Neural cell (in vitro differentiated cells): ENCODE results near the gene HIC1. TPM values are rescaled to one million over a fixed set of nuclear protein-coding genes. Genes with fewer than 3 reads are reported as not detected.

Source experiments
- H2AFZ ChIP-seq: fragments of 200-600, 300-800 bp; sonication (generic), shearing (Covaris generic); 2 replicates; pipeline ENCODE4 v1.6.0; 2014; ENCODE audit warnings: low read depth, mild to moderate bottlenecking, antibody characterized with exemption, low read length, moderate library complexity
- H3F3A ChIP-seq: fragments of 200-600 bp; shearing (Covaris generic); 2 replicates; pipeline ENCODE4 v1.6.1; 2016; ENCODE audit warnings: mild to moderate bottlenecking, moderate library complexity, mixed read lengths, antibody characterized with exemption, low read length; ENCODE audit not compliant: insufficient read depth, poor library complexity, severe bottlenecking
- H3K27ac ChIP-seq: fragments of 200-600, 300-800 bp; sonication (generic), shearing (Covaris generic); 2 replicates; pipeline ENCODE4 v1.5.1; 2014; ENCODE audit warnings: mild to moderate bottlenecking, low read length, moderate library complexity
- H3K27me3 ChIP-seq: fragments of 300-800, 200-600 bp; sonication (generic), shearing (Covaris generic); 2 replicates; pipeline ENCODE4 v1.6.0; 2014; ENCODE audit warnings: mild to moderate bottlenecking, low read depth, low read length, moderate library complexity; ENCODE audit not compliant: insufficient read depth
- H3K36me3 ChIP-seq: fragments of 300-800, 200-600 bp; sonication (generic), shearing (Covaris generic); 2 replicates; pipeline ENCODE4 v1.5.1; 2014; ENCODE audit warnings: mild to moderate bottlenecking, antibody characterized with exemption, low read length, moderate library complexity; ENCODE audit not compliant: insufficient read depth
- H3K4me2 ChIP-seq: fragments of 300-800, 200-600 bp; sonication (generic), shearing (Covaris generic); 2 replicates; pipeline ENCODE4 v1.6.0; 2014; ENCODE audit warnings: mild to moderate bottlenecking, low read length
- H3K4me3 ChIP-seq: fragments of 300-800, 200-600 bp; sonication (generic), shearing (Covaris generic); 2 replicates; pipeline ENCODE4 v1.5.1; 2014; ENCODE audit warnings: mild to moderate bottlenecking, low read length, moderate library complexity
- H3K79me2 ChIP-seq: fragments of 200-600 bp; shearing (Covaris generic); replicated peaks from 2 replicates; pipeline ENCODE4 v1.6.0; 2014; ENCODE audit warnings: mild to moderate bottlenecking, low read length, moderate library complexity; ENCODE audit not compliant: insufficient read depth
- H3K9ac ChIP-seq: fragments of 300-800, 200-600 bp; sonication (generic), shearing (Covaris generic); 2 replicates; pipeline ENCODE4 v1.6.1; 2016; ENCODE audit warnings: mild to moderate bottlenecking, low read length, mixed read lengths
- H3K9me2 ChIP-seq: fragments of 200-600 bp; shearing (Covaris generic); 2 replicates; pipeline ENCODE4 v1.6.1; 2016; ENCODE audit warnings: mild to moderate bottlenecking, low read length, mixed read lengths; ENCODE audit not compliant: insufficient read depth
- H3K9me3 ChIP-seq: fragments of 200-600, 300-800 bp; sonication (generic), shearing (Covaris generic); 2 replicates; pipeline ENCODE4 v1.6.1; 2016; ENCODE audit warnings: mild to moderate bottlenecking, mixed run types, low read length, moderate library complexity, mixed read lengths
- H4K20me1 ChIP-seq: fragments of 200-600 bp; shearing (Covaris generic); 2 replicates; pipeline ENCODE4 v1.6.1; 2016; ENCODE audit warnings: mild to moderate bottlenecking, mixed run types; ENCODE audit not compliant: insufficient read depth
- EP300 ChIP-seq: fragments of 450-650 bp; conservative IDR thresholded peaks from 2 replicates; pipeline ENCODE4 v1.6.1; 2014; ENCODE audit warnings: antibody characterized with exemption, mild to moderate bottlenecking, moderate library complexity; ENCODE audit not compliant: poor library complexity, severe bottlenecking
- EZH2 ChIP-seq: fragments of 200-600, 300-800 bp; shearing (Covaris generic), sonication (generic); IDR thresholded peaks from 2 replicates; pipeline ENCODE4 v1.6.1; 2014; ENCODE audit warnings: antibody characterized with exemption, low read length, borderline replicate concordance, mild to moderate bottlenecking; ENCODE audit not compliant: insufficient read depth, poor library complexity, severe bottlenecking
- MXI1 ChIP-seq: fragments of 450-650 bp; conservative IDR thresholded peaks from 2 replicates; pipeline ENCODE4 v1.6.1; 2014; ENCODE audit warnings: antibody characterized with exemption, mild to moderate bottlenecking; ENCODE audit not compliant: poor library complexity, severe bottlenecking
- POLR2AphosphoS5 ChIP-seq: IDR thresholded peaks from 2 replicates; pipeline ENCODE4 v1.6.1; 2012
- RAD21 ChIP-seq: fragments of 450-650 bp; conservative IDR thresholded peaks from 2 replicates; pipeline ENCODE4 v1.6.1; 2014; ENCODE audit warnings: antibody characterized with exemption, mild to moderate bottlenecking, moderate library complexity
- SMC3 ChIP-seq: fragments of 450-650 bp; conservative IDR thresholded peaks from 2 replicates; pipeline ENCODE4 v1.6.1; 2014; ENCODE audit warnings: antibody characterized with exemption, mild to moderate bottlenecking, moderate library complexity; ENCODE audit not compliant: poor library complexity
- TAF1 ChIP-seq: IDR thresholded peaks from 2 replicates; pipeline ENCODE4 v1.6.1; 2012; ENCODE audit warnings: low read depth
- polyA plus RNA-seq: library from polyadenylated mRNA; depleted of rRNA; stranded (reverse); fragments of >200 nt; gene quantifications from 2 replicates; pipeline ENCODE4 v1.2.3, GENCODE V29; 2014
- TF ChIP-seq, protein P1 (sequence below): IDR thresholded peaks from 2 replicates; pipeline ENCODE4 v1.6.1; 2012; ENCODE audit warnings: borderline replicate concordance
- TF ChIP-seq, protein P2 (sequence below): fragments of 450-650 bp; IDR thresholded peaks from 2 replicates; pipeline ENCODE4 v1.5.1; 2014; ENCODE audit warnings: antibody characterized with exemption, mild to moderate bottlenecking, moderate library complexity; ENCODE audit not compliant: poor library complexity, severe bottlenecking

HIC1 gene
- polyA plus RNA-seq, 1 donor from 2014 or later = 2.8 TPM

DNA sequence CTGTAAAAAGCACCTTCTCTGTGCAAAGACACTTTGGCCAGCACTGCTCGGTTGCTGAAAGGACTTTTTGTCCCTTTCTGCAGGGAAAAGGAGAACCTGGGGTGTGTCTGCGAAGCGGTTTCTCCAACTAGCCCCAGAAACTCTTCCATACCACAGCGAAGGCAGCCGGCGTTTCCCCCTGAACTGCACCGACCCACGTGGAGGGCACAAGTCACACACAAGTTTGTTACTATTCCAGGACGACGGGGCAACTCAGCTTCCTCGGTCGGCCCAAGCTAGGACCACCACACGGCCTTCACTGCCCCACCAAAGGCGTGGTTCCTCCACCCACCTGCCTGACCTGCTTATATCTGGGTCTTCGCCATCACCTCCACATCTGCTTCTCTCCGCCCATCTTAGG, 31.6 kb upstream of the HIC1 start:
- peaks cover 24% of the 10 kb centered on the region for H3K27me3 ChIP-seq

DNA sequence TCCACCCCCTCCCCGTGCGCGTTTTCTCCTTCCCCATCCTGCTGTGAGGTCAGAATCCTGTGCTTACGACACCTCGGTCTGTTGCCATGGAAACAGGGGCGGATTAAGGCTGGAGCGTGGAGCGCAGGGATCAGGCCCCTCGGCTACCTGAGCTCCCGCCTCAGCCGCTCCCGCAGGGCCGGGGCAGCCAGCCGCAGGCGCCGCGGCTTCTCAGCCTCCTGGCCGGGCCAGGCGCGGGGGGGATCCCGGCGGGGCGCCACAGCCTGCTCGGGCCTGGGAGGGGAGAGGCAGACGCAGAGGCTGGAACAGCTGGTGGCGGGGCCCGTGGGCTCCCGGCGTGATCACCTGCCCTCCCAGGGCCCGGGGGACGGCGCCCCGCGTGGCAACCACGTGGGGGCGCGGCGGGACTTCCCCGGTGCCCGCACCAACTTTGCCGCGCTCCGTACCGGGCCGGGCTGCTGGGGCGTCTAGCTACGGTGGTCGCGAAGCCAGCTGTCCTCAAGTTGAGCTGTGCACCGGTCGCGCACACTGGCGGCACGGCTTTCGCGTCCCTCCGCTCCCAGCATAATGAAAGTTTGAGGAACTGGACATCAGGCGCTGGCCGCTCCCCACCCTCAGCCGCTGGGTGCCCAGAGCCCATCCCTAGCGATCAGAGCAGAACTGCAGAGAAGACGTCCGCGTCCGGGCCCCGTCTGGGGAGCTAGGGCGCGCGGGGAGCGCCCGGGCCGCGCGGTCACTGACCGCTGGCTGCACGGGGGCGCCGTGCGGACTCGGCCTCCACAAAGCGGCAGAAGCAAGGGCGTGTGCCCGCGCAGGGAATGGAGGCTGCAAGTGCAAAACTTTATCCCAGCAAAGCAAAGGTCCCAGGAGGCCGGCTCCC, 31.0 kb upstream of the HIC1 start:
- no peak overlapping the region for H3K27ac ChIP-seq
- peak overlapping the region; percentile 48 for H3K4me2 ChIP-seq
- H3K36me3 ChIP-seq = no peaks in the 10 kb centered on the region
- no peaks in the 10 kb centered on the region for H3K79me2 ChIP-seq
- no peaks in the 10 kb centered on the region for H3K9me3 ChIP-seq
- TF ChIP-seq POLR2AphosphoS5 = peak; percentile 40
- peak; percentile 88 for TF ChIP-seq MXI1
- TF ChIP-seq, protein P1, sequence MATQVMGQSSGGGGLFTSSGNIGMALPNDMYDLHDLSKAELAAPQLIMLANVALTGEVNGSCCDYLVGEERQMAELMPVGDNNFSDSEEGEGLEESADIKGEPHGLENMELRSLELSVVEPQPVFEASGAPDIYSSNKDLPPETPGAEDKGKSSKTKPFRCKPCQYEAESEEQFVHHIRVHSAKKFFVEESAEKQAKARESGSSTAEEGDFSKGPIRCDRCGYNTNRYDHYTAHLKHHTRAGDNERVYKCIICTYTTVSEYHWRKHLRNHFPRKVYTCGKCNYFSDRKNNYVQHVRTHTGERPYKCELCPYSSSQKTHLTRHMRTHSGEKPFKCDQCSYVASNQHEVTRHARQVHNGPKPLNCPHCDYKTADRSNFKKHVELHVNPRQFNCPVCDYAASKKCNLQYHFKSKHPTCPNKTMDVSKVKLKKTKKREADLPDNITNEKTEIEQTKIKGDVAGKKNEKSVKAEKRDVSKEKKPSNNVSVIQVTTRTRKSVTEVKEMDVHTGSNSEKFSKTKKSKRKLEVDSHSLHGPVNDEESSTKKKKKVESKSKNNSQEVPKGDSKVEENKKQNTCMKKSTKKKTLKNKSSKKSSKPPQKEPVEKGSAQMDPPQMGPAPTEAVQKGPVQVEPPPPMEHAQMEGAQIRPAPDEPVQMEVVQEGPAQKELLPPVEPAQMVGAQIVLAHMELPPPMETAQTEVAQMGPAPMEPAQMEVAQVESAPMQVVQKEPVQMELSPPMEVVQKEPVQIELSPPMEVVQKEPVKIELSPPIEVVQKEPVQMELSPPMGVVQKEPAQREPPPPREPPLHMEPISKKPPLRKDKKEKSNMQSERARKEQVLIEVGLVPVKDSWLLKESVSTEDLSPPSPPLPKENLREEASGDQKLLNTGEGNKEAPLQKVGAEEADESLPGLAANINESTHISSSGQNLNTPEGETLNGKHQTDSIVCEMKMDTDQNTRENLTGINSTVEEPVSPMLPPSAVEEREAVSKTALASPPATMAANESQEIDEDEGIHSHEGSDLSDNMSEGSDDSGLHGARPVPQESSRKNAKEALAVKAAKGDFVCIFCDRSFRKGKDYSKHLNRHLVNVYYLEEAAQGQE = no peak
- TF ChIP-seq EP300 = peak; percentile 27
- TF ChIP-seq RAD21 = peak; percentile 34
- TF ChIP-seq SMC3 = no peak
- TF ChIP-seq, protein P2, sequence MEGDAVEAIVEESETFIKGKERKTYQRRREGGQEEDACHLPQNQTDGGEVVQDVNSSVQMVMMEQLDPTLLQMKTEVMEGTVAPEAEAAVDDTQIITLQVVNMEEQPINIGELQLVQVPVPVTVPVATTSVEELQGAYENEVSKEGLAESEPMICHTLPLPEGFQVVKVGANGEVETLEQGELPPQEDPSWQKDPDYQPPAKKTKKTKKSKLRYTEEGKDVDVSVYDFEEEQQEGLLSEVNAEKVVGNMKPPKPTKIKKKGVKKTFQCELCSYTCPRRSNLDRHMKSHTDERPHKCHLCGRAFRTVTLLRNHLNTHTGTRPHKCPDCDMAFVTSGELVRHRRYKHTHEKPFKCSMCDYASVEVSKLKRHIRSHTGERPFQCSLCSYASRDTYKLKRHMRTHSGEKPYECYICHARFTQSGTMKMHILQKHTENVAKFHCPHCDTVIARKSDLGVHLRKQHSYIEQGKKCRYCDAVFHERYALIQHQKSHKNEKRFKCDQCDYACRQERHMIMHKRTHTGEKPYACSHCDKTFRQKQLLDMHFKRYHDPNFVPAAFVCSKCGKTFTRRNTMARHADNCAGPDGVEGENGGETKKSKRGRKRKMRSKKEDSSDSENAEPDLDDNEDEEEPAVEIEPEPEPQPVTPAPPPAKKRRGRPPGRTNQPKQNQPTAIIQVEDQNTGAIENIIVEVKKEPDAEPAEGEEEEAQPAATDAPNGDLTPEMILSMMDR = peak; percentile 47
- no peak for TF ChIP-seq TAF1
- TF ChIP-seq EZH2 = no peak
- no peaks in the 10 kb centered on the region for H4K20me1 ChIP-seq
- peaks cover 24% of the 10 kb centered on the region for H3K27me3 ChIP-seq
- no peaks in the 10 kb centered on the region for H3F3A ChIP-seq
- peak overlapping the region; percentile 69 for H3K9ac ChIP-seq
- H2AFZ ChIP-seq = no peak overlapping the region
- peak overlapping the region; percentile 90 for H3K4me3 ChIP-seq
- no peaks in the 10 kb centered on the region for H3K9me2 ChIP-seq

More for the DNA sequence above, 31.6 kb upstream of the HIC1 start:
- Histone ChIP-seq H4K20me1 (no peaks in the 10 kb centered on the region), H3K36me3 (no peaks in the 10 kb centered on the region), H3K9me2 (no peaks in the 10 kb centered on the region), H3K27ac (peak overlapping the region; percentile 34), H2AFZ (no peak overlapping the region), H3K79me2 (no peaks in the 10 kb centered on the region), H3F3A (no peaks in the 10 kb centered on the region), H3K4me2 (peak overlapping the region; percentile 2), H3K9ac (peak overlapping the region; percentile 51), H3K4me3 (peak overlapping the region; percentile 90), H3K9me3 (no peaks in the 10 kb centered on the region)
- TF ChIP-seq EZH2 (no peak), MXI1 (no peak), SMC3 (no peak), POLR2AphosphoS5 (no peak), RAD21 (no peak)
- TF ChIP-seq, protein P1 = no peak
